Ramos (cell line): Measurements from ENCODE around the gene UXT.
"Not testable (repeated sequence)": the region's sequence is repeated elsewhere in the genome, so short reads cannot be mapped to it uniquely, and the experiment has no call there.

Experiments
- in situ Hi-C: fragments of 300-500 bp; cut with MboI; formaldehyde crosslinking; loops from one replicate; pipeline ENCODE4 v1.14.3; 2022; ENCODE audit warnings: low sequenced_read_pairs; ENCODE audit not compliant: unreplicated experiment

Gene UXT

DNA sequence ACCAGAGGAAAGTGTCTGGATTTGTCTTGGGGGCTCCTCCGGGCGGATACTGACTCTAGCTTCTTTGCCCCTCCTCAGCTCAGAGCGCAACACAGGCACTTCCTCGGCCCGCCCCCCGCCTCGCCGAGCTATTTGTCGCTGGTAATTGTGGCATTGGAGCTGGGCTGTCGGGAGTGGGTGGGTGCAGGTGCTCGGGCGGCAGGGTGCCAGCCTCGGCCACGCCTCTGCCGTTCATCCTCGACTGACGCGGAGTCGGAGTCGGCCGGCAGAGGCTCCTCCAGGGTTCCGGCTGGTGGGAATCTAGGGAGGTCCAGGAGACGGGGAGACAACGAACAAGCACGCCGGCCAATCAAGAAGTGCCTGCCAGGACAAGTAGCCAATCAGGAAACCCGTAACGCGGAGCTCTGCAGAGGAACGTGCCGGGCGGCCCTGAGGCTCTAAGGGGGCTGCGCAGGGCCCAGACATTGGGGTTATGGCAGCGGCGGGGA, 35.4 kb downstream of the UXT start:
- in situ Hi-C loops, result no loop called here

DNA sequence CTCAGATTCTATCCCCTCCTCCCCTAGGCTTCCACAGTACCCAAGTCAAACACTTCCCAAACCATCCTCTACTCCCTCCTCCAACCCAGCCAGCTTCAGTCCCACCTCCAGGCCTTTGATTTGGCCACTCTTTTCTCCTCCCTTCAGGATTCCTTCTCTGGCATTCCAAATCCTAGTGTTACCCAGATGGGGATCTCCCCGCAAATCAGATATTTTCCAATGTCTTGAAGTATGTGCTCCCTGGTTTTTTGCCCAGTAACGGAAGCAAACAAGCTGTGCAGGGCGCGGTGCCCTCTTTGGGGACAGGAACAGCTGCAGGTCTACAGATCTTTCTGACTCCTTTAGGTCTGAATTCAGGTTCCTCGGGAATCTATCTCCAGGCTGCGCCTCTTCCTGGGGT, 37.1 kb downstream of the UXT start:
- in situ Hi-C loops, result no loop called here

DNA sequence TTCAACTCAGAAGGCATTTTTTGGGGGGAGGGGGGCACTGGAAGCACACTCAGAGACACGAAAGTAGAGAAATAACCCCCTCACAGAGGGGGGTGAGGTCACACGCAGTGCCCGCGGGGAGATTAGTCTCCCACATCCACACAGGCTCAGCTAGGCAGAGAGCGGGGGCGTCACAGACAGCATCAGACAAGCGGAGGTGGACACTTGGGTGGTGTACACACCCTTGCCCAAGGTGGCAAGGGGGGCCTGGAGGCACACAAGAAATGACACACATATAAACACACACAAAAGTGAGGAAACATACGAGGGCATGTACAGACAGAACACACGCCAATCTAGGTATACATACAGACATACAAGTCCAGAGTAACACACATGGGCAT, 38.7 kb downstream of the UXT start:
- in situ Hi-C loops, result no loop called here

DNA sequence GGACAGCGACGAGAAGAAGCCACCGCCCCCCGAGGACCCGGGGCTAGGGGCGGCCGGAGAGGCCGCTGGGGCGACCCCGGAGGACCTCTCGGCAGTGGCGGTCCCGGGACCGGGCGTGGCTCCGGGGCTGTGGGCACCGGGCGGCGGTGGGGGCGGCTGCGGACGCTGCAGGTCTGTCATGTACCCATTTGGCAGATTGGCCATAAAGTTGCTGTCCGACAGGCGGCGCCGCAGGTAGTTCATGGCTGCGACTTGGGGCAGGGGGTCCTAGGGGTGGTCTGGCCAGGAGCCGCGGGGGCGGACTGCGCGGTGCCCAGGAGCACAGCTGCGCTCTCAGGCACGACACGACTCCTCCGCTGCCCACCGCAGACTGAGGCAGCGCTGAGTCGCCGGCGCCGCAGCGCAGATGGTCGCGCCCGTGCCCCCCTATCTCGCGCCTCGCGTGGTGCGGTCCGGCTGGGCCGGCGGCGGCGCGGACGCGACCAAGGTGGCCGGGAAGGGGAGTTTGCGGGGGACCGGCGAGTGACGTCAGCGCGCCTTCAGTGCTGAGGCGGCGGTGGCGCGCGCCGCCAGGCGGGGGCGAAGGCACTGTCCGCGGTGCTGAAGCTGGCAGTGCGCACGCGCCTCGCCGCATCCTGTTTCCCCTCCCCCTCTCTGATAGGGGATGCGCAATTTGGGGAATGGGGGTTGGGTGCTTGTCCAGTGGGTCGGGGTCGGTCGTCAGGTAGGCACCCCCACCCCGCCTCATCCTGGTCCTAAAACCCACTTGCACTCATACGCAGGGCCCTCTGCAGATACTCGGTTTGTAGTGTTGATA, 39.3 kb downstream of the UXT start, which contains the start of gene SYN1:
Gene SYN1 (minus strand): TSS at position 372 of the 817 bp plus-strand sequence. CDS start 129 bp downstream, at position 243.
- in situ Hi-C loops, result no loop called here

DNA sequence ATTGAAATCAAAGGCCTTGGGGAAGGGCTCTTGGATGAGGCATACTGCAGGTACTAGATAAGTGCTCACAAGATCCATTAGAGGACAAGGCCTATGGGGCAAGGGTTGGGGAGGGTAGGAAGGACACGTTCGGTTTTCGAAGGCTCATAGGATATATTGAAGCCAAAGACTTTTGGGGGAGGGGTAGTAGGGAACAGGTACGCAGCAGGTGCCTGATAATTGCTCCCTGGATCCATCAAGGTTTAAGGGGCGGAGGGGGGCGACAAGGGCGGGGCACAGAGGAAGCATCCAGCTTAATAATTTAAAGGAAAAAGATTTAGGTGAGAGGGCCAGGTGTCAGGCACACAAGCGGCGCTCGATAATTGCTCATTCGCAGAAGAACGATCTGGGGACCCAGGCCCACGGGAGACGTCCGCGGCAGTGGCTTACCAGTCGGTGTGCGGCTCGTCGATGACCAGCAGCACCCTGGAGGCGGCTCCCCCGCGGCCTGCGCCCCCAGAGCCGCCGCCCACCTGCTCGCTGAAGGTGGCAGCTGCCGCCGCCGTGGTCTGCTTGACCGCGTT, 40.0 kb downstream of the UXT start:
- in situ Hi-C loops, result no loop called here

DNA sequence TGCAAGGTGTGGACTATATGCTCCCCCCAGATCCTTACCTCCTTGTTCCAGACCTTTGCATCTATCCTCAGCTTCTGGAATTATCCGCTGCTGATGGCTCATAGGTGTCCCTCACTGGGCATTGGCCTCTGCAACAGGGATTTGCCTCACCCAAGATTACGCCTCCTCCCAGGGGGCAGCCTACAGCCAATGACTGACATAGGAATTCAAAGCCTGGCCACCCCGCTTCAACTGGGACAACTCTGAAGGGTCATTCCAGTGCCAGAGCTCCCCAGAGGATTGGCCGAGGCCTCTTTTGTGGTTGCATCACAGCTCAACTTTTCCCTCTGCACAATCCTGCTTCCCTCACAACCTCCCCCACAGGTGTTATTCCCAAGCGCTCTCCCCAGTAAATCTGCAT, 44.4 kb downstream of the UXT start:
- in situ Hi-C loops, result no loop called here

DNA sequence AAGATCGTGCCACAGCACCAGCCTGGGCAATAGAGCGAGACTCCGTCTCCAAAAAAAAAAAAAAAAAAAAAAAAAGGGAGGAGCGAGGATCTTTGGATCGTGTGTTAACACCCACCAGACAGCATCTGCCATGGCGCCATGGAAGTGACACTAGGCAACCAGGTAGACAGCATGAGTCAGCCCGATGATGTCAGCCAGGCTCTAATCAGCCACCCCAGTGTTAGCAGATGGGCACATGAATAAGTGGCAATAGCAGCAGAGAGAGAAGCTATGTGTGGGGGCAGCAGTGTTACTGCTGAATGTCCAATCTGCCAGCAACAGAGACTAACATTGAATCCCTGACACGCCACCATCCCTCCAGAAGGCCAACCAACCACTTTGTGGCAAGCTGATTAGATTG, 45.9 kb downstream of the UXT start:
- in situ Hi-C loops, result no loop called here

DNA sequence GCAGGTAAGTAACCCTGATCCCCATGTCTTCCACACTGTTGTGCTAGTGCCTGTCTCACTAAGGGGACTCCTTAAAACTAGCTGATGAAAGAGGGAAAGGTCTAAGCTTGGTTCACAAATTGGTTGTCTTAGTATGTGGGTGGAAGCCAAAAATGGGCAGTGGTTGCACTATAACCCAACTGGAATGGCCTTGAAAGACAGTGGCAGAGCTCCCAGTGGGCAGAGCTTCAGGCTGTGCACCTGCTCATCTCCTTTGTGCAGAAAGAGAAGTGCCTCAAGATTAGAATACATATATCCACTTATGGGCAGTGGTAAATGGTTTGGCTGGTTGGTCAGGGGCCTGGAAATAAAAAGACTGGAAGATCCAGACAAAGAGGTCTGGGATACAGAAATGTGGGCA, 46.6 kb downstream of the UXT start:
- in situ Hi-C loops, result no loop called here

DNA sequence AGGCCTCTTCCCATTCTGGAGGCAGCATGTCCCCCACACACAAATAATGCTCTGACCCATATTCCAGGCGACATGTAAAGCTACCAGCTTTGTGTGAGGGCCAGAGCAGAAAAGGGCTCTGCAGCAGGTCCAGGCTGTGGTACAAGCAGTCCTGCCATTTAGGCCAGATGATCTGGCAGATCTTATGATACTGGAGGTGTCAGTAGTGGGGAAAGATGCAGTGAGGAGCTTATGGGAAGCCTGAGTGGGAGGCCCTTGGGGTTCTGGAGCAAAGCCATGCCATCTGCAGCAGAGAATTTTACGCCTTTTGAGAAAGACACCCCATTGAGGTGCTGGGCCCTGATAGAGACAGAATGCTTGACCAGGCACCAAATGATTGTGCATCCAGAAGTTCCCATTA, 47.1 kb downstream of the UXT start:
- in situ Hi-C loops, result no loop called here

DNA sequence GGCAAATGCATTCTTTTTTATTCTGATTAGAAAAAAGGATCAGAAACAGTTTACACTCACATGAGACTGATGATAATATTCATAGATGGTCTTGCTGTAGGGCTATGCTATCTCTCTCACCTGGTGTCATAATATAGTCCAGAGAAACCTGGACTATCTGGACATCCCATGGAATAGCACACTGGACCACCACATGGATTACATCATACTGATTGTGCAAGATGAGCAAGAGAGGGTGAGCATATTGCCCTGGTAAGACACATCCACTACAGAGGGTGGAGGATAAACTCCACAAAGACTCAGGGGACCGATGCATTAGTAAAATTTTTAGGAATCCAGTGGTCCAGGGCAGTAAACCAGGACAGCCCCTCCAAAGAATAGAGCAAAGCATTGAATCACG, 47.5 kb downstream of the UXT start:
- in situ Hi-C loops, result no loop called here

DNA sequence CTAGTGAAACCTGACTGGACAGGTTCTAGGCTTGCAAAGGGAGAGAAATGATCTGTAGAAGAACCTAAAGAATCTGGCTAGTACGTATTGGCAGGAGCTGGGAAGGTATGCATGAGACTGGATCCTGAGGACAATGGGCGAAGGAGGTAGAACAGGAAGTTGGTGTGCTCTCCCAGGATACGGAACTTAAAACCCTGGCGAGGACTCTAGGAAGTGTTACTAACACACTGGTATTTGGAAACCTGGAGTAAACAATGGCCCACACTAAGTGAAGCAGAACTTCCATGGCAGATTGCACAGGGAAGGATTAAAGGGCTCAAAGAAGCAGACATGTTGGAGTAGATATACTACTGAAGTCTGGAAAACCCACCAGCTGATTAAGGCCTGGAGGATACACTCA, 48.5 kb downstream of the UXT start:
- in situ Hi-C loops, result no loop called here

DNA sequence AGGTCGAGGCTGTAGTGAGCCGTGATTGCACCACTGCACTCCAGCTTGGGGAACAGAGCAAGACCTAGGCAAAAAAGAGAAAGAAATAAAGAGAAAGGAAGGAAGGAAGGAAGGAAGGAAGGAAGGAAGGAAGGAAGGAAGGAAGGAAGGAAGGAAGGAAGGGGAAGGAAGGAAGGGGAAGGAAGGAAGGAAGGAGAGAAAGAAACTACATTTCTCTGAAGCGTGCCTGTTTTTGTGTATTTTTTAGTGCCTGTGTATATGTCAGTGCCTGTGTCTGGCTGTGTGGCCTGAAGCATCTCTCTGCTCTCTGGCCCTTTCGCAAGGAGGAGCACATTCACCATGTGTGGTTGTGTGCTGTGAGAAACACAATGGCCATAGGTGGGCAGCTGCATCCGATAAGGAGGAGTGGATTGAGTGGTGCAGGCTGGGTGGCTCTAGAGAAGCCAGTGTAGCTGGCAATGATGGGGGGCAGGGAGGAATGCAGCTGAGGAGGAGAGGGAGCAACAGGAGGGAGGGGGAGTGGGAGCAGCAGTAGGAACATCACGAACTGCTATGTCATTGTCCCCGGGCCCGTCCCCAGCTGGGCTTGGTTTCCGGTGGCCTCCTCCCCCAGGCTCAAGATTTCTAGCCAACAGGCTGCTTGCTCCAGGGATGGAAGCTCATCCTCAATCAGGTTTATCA, 50.7 kb downstream of the UXT start:
- in situ Hi-C loops, result no loop called here

DNA sequence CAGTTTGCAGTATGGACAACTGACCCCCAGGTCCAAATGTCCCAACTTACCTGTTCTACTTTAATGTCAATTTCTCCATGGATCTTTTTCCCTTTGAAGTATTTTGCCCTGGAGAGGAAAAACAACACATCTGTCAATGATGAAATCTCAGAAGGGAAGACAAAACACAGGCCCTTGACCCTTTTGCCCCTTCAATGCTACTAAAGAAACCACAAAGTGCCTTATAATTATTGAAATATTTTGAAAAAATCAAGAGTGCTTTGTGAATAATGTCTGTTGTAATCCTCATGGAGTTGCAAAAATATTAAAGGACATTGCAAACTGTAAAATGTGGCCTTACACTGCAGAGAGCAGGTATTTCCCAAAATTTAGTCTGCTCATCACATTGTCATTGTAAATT, 51.9 kb downstream of the UXT start:
- in situ Hi-C loops, result no loop called here

DNA sequence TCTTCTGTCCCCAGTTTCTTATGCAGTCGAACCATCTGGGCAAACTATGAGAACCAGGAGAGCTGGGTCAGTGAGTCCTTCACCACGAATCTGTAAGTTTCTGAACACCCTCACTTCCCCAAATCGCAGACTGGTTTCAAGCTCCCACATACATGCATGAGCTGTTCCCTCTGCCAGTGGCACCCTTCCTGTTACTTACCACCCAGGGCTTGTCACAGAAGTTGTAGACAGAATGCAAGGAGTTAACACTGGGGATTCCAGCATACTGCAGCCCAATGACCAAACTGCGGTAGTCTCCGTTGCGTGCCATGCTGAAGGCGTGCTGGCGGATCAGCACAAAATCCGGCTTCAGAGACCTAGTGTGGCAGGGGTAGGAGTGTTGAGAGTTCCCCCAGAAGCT, 54.0 kb downstream of the UXT start:
- in situ Hi-C loops, result no loop called here

DNA sequence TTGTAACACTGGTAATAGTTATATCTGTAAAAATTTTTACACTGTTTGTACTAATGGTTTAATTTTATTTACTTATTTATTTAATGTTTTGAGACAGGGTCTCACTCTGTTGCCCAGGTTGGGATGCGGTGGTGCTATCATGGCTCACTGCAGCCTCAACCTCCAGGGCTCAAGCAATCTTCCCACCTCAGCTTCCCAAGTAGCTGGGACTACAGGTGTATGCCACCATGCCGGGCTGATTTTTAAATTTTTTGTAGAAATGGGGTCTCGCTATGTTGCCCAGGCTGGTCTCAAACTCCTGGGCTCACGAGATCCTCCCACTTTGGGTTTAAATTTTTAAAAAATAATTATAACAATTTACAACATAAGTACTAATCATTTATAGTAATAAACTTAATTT, 55.9 kb downstream of the UXT start:
- in situ Hi-C loops, result not testable (repeated sequence)
